ENCODE measurements around the gene BRSK1. TPM values are rescaled to one million over a fixed set of nuclear protein-coding genes. Genes with fewer than 3 reads are reported as not detected.

The BRSK1 gene
- total and polyA plus RNA-seq, 2 of the 13 experiments (the other 11 are each of a cell fraction or from before 2014, with no cell fraction given): 0.18 to 1.2 TPM

GRCh38 chr19:55279770-55280643 is 3.8 kb upstream of the BRSK1 start, which contains the start of gene HSPBP1 (continued):
- TF ChIP-seq, protein P1, sequence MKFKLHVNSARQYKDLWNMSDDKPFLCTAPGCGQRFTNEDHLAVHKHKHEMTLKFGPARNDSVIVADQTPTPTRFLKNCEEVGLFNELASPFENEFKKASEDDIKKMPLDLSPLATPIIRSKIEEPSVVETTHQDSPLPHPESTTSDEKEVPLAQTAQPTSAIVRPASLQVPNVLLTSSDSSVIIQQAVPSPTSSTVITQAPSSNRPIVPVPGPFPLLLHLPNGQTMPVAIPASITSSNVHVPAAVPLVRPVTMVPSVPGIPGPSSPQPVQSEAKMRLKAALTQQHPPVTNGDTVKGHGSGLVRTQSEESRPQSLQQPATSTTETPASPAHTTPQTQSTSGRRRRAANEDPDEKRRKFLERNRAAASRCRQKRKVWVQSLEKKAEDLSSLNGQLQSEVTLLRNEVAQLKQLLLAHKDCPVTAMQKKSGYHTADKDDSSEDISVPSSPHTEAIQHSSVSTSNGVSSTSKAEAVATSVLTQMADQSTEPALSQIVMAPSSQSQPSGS (CRISPR knock-in tag; IDR thresholded peaks at IDR 0.05): peak; percentile 32; the same call in 1 of the 2 replicates
- no peak for TF ChIP-seq ZFP37 (CRISPR knock-in tag; IDR thresholded peaks at IDR 0.05; ENCODE audit: borderline replicate concordance)
- TF ChIP-seq, protein P2, sequence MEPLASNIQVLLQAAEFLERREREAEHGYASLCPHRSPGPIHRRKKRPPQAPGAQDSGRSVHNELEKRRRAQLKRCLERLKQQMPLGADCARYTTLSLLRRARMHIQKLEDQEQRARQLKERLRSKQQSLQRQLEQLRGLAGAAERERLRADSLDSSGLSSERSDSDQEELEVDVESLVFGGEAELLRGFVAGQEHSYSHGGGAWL (CRISPR knock-in tag; IDR thresholded peaks at IDR 0.05): peak; percentile 95
- TF ChIP-seq ZNF34 (CRISPR knock-in tag; IDR thresholded peaks at IDR 0.05; ENCODE audit: borderline replicate concordance): no peak
- TF ChIP-seq ZNF607 (CRISPR knock-in tag; IDR thresholded peaks at IDR 0.05; ENCODE audit: borderline replicate concordance): peak; percentile 11; the same call in 1 of the 2 replicates
- TF ChIP-seq, protein P3, sequence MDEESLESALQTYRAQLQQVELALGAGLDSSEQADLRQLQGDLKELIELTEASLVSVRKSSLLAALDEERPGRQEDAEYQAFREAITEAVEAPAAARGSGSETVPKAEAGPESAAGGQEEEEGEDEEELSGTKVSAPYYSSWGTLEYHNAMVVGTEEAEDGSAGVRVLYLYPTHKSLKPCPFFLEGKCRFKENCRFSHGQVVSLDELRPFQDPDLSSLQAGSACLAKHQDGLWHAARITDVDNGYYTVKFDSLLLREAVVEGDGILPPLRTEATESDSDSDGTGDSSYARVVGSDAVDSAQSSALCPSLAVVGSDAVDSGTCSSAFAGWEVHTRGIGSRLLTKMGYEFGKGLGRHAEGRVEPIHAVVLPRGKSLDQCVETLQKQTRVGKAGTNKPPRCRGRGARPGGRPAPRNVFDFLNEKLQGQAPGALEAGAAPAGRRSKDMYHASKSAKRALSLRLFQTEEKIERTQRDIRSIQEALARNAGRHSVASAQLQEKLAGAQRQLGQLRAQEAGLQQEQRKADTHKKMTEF (CRISPR knock-in tag; IDR thresholded peaks at IDR 0.05): peak; percentile 49
- TF ChIP-seq, protein P4, sequence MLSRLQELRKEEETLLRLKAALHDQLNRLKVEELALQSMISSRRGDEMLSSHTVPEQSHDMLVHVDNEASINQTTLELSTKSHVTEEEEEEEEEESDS (CRISPR knock-in tag; IDR thresholded peaks at IDR 0.05; ENCODE audit: borderline replicate concordance): no peak
- peak; percentile 73 for TF ChIP-seq SRSF1 (optimal IDR thresholded peaks at IDR 0.05; ENCODE audit: low read depth, low read length)
- no peak for TF ChIP-seq ZNF784 (CRISPR knock-in tag; IDR thresholded peaks at IDR 0.05; ENCODE audit: borderline replicate concordance)
- peak; percentile 77 for TF ChIP-seq ZEB1 (IDR thresholded peaks at IDR 0.05; ENCODE audit: insufficient replicate concordance, low read depth)
- TF ChIP-seq NFRKB (IDR thresholded peaks at IDR 0.05): 0 out of 2 replicates have a peak, but pooled peaks have one; percentile 34
- 0 out of 2 replicates have a peak, but pooled peaks have one; percentile 35 for TF ChIP-seq ZNF317 (CRISPR knock-in tag; IDR thresholded peaks at IDR 0.05)
- TF ChIP-seq, protein P5, sequence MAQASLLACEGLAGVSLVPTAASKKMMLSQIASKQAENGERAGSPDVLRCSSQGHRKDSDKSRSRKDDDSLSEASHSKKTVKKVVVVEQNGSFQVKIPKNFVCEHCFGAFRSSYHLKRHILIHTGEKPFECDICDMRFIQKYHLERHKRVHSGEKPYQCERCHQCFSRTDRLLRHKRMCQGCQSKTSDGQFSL (CRISPR knock-in tag; IDR thresholded peaks at IDR 0.05): no peak; the same call in 1 of the 2 replicates
- no peak for TF ChIP-seq CENPX (CRISPR knock-in tag; IDR thresholded peaks at IDR 0.05)
- no peak for TF ChIP-seq ZNF24 (IDR thresholded peaks at IDR 0.05)
- no peak for TF ChIP-seq RARG (CRISPR knock-in tag; IDR thresholded peaks at IDR 0.05; ENCODE audit: low read depth)
- no peak for TF ChIP-seq CEBPB (IDR thresholded peaks at IDR 0.05; ENCODE audit: borderline replicate concordance, low read depth, low read length)
- no peak for TF ChIP-seq MED13 (CRISPR knock-in tag; IDR thresholded peaks at IDR 0.05)
- peak; percentile 74; the same call in 1 of the 2 replicates for TF ChIP-seq TAF1 (CRISPR knock-in tag; IDR thresholded peaks at IDR 0.05)
- no peak for TF ChIP-seq SP1 (IDR thresholded peaks at IDR 0.05)
- peak; percentile 89 for TF ChIP-seq SP1 (CRISPR knock-in tag; IDR thresholded peaks at IDR 0.05)
- TF ChIP-seq DBP (CRISPR knock-in tag; IDR thresholded peaks at IDR 0.05; ENCODE audit: not compliant biosample characterization): no peak
- TF ChIP-seq, protein P6, sequence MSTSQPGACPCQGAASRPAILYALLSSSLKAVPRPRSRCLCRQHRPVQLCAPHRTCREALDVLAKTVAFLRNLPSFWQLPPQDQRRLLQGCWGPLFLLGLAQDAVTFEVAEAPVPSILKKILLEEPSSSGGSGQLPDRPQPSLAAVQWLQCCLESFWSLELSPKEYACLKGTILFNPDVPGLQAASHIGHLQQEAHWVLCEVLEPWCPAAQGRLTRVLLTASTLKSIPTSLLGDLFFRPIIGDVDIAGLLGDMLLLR (CRISPR knock-in tag; IDR thresholded peaks at IDR 0.05): peak; percentile 91
